ENCODE data around the gene RHOJ. TPM values are rescaled to one million over a fixed set of nuclear protein-coding genes. Genes with fewer than 3 reads are reported as not detected.

Gene RHOJ
- total RNA-seq, 2 donors from 2014 or later = not detected

- no peak overlapping the region for H3K4me3 Mint-ChIP-seq
- no peaks in the 10 kb centered on the region for H3K9me3 Mint-ChIP-seq
- H3K4me1 Mint-ChIP-seq = no peaks in the 10 kb centered on the region
- no peaks in the 10 kb centered on the region for H3K36me3 Mint-ChIP-seq (ENCODE audit: low read depth)
- ATAC-seq (replicated peaks) = no peak
- no peak overlapping the region for H3K27ac Mint-ChIP-seq
- H3K27me3 Mint-ChIP-seq = peaks cover 19% of the 10 kb centered on the region
Measured at GRCh38 chr14:63223596-63223995, 19.4 kb downstream of the RHOJ start.

GRCh38 chr14:63224196-63224595 lies 20.0 kb downstream of the RHOJ start:
- H3K4me1 Mint-ChIP-seq = no peaks in the 10 kb centered on the region
- H3K36me3 Mint-ChIP-seq (ENCODE audit: low read depth) = no peaks in the 10 kb centered on the region
- H3K27me3 Mint-ChIP-seq = peaks cover 19% of the 10 kb centered on the region
- no peak overlapping the region for H3K4me3 Mint-ChIP-seq
- ATAC-seq (replicated peaks) = no peak
- H3K9me3 Mint-ChIP-seq = no peaks in the 10 kb centered on the region
- H3K27ac Mint-ChIP-seq = no peak overlapping the region

- H3K27me3 Mint-ChIP-seq = peaks cover 32% of the 10 kb centered on the region
- no peaks in the 10 kb centered on the region for H3K4me1 Mint-ChIP-seq
- no peak overlapping the region for H3K4me3 Mint-ChIP-seq
- H3K36me3 Mint-ChIP-seq (ENCODE audit: low read depth) = no peaks in the 10 kb centered on the region
- no peak overlapping the region for H3K27ac Mint-ChIP-seq
- no peaks in the 10 kb centered on the region for H3K9me3 Mint-ChIP-seq
- ATAC-seq (replicated peaks) = no peak
Measured at GRCh38 chr14:63228217-63228616, 24.0 kb downstream of the RHOJ start.

- ATAC-seq (replicated peaks) = no peak
- Mint-ChIP-seq H3K27ac (no peak overlapping the region), H3K9me3 (no peaks in the 10 kb centered on the region), H3K27me3 (peaks cover 32% of the 10 kb centered on the region), H3K4me1 (no peaks in the 10 kb centered on the region), H3K36me3 (ENCODE audit: low read depth) (no peaks in the 10 kb centered on the region), H3K4me3 (no peak overlapping the region)
Measured at GRCh38 chr14:63229330-63230059, 25.3 kb downstream of the RHOJ start.

- H3K27ac Mint-ChIP-seq = no peak overlapping the region
- no peaks in the 10 kb centered on the region for H3K4me1 Mint-ChIP-seq
- no peak for ATAC-seq (replicated peaks)
- no peak overlapping the region for H3K4me3 Mint-ChIP-seq
- peaks cover 28% of the 10 kb centered on the region for H3K27me3 Mint-ChIP-seq
- H3K36me3 Mint-ChIP-seq (ENCODE audit: low read depth) = no peaks in the 10 kb centered on the region
- no peaks in the 10 kb centered on the region for H3K9me3 Mint-ChIP-seq
Measured at GRCh38 chr14:63231766-63232165, 27.5 kb downstream of the RHOJ start.

- H3K4me1 Mint-ChIP-seq = no peaks in the 10 kb centered on the region
- no peak for ATAC-seq (replicated peaks)
- H3K27ac Mint-ChIP-seq = no peak overlapping the region
- no peaks in the 10 kb centered on the region for H3K36me3 Mint-ChIP-seq (ENCODE audit: low read depth)
- H3K4me3 Mint-ChIP-seq = no peak overlapping the region
- H3K9me3 Mint-ChIP-seq = no peaks in the 10 kb centered on the region
- peaks cover 29% of the 10 kb centered on the region for H3K27me3 Mint-ChIP-seq
Measured at GRCh38 chr14:63237791-63238190, 33.5 kb downstream of the RHOJ start.

GRCh38 chr14:63240221-63240620 lies 36.0 kb downstream of the RHOJ start:
- H3K4me3 Mint-ChIP-seq = no peak overlapping the region
- no peaks in the 10 kb centered on the region for H3K36me3 Mint-ChIP-seq (ENCODE audit: low read depth)
- H3K27me3 Mint-ChIP-seq = peaks cover 19% of the 10 kb centered on the region
- H3K27ac Mint-ChIP-seq = no peak overlapping the region
- no peaks in the 10 kb centered on the region for H3K9me3 Mint-ChIP-seq
- no peaks in the 10 kb centered on the region for H3K4me1 Mint-ChIP-seq
- ATAC-seq (replicated peaks) = no peak

GRCh38 chr14:63241096-63241495 lies 36.9 kb downstream of the RHOJ start:
- peaks cover 21% of the 10 kb centered on the region for H3K27me3 Mint-ChIP-seq
- no peak overlapping the region for H3K4me3 Mint-ChIP-seq
- H3K27ac Mint-ChIP-seq = no peak overlapping the region
- H3K4me1 Mint-ChIP-seq = no peaks in the 10 kb centered on the region
- ATAC-seq (replicated peaks) = no peak
- H3K36me3 Mint-ChIP-seq (ENCODE audit: low read depth) = no peaks in the 10 kb centered on the region
- H3K9me3 Mint-ChIP-seq = no peaks in the 10 kb centered on the region

- Mint-ChIP-seq H3K27me3 (peaks cover 17% of the 10 kb centered on the region), H3K9me3 (no peaks in the 10 kb centered on the region), H3K36me3 (ENCODE audit: low read depth) (no peaks in the 10 kb centered on the region), H3K4me1 (no peaks in the 10 kb centered on the region), H3K4me3 (no peak overlapping the region), H3K27ac (no peak overlapping the region)
- no peak for ATAC-seq (replicated peaks)
Measured at GRCh38 chr14:63243646-63244045, 39.4 kb downstream of the RHOJ start.

GRCh38 chr14:63245893-63246292 lies 41.6 kb downstream of the RHOJ start:
- H3K27me3 Mint-ChIP-seq = peaks cover 13% of the 10 kb centered on the region
- no peak overlapping the region for H3K27ac Mint-ChIP-seq
- no peaks in the 10 kb centered on the region for H3K4me1 Mint-ChIP-seq

GRCh38 chr14:63248211-63248610 lies 44.0 kb downstream of the RHOJ start:
- H3K4me3 Mint-ChIP-seq = no peak overlapping the region
- peaks cover 13% of the 10 kb centered on the region for H3K27me3 Mint-ChIP-seq
- no peaks in the 10 kb centered on the region for H3K4me1 Mint-ChIP-seq
- no peak overlapping the region for H3K27ac Mint-ChIP-seq
- no peak for ATAC-seq (replicated peaks)
- H3K9me3 Mint-ChIP-seq = no peaks in the 10 kb centered on the region
- no peaks in the 10 kb centered on the region for H3K36me3 Mint-ChIP-seq (ENCODE audit: low read depth)

More at GRCh38 chr14:63245893-63246292, 41.6 kb downstream of the RHOJ start:
- Mint-ChIP-seq H3K36me3 (ENCODE audit: low read depth) (no peaks in the 10 kb centered on the region), H3K9me3 (no peaks in the 10 kb centered on the region), H3K4me3 (no peak overlapping the region)
- ATAC-seq (replicated peaks) = no peak

GRCh38 chr14:63249092-63249491 lies 44.8 kb downstream of the RHOJ start:
- Mint-ChIP-seq H3K4me3 (no peak overlapping the region), H3K4me1 (no peaks in the 10 kb centered on the region), H3K36me3 (ENCODE audit: low read depth) (no peaks in the 10 kb centered on the region), H3K9me3 (no peaks in the 10 kb centered on the region), H3K27me3 (peaks cover 13% of the 10 kb centered on the region), H3K27ac (no peak overlapping the region)
- ATAC-seq (replicated peaks) = no peak

GRCh38 chr14:63257299-63257698 lies 53.1 kb downstream of the RHOJ start:
- H3K4me1 Mint-ChIP-seq = no peaks in the 10 kb centered on the region
- ATAC-seq (replicated peaks) = no peak
- peaks cover 26% of the 10 kb centered on the region for H3K27me3 Mint-ChIP-seq
- no peak overlapping the region for H3K4me3 Mint-ChIP-seq
- no peaks in the 10 kb centered on the region for H3K9me3 Mint-ChIP-seq
- no peak overlapping the region for H3K27ac Mint-ChIP-seq
- H3K36me3 Mint-ChIP-seq (ENCODE audit: low read depth) = no peaks in the 10 kb centered on the region

GRCh38 chr14:63262446-63262845 lies 58.2 kb downstream of the RHOJ start:
- Mint-ChIP-seq H3K36me3 (ENCODE audit: low read depth) (no peaks in the 10 kb centered on the region), H3K9me3 (no peaks in the 10 kb centered on the region), H3K27me3 (peaks cover 24% of the 10 kb centered on the region), H3K4me3 (no peak overlapping the region), H3K27ac (no peak overlapping the region), H3K4me1 (no peaks in the 10 kb centered on the region)
- no peak for ATAC-seq (replicated peaks)

GRCh38 chr14:63266106-63266505 lies 61.9 kb downstream of the RHOJ start:
- H3K4me3 Mint-ChIP-seq = no peak overlapping the region
- no peak overlapping the region for H3K27ac Mint-ChIP-seq
- H3K4me1 Mint-ChIP-seq = no peaks in the 10 kb centered on the region
- H3K9me3 Mint-ChIP-seq = no peaks in the 10 kb centered on the region
- H3K27me3 Mint-ChIP-seq = peaks cover 25% of the 10 kb centered on the region
- no peaks in the 10 kb centered on the region for H3K36me3 Mint-ChIP-seq (ENCODE audit: low read depth)
- ATAC-seq (replicated peaks) = no peak

GRCh38 chr14:63267171-63267570 lies 62.9 kb downstream of the RHOJ start:
- Mint-ChIP-seq H3K27me3 (peaks cover 19% of the 10 kb centered on the region), H3K9me3 (no peaks in the 10 kb centered on the region), H3K4me3 (no peak overlapping the region), H3K36me3 (ENCODE audit: low read depth) (no peaks in the 10 kb centered on the region), H3K27ac (no peak overlapping the region), H3K4me1 (no peaks in the 10 kb centered on the region)
- ATAC-seq (replicated peaks) = no peak

All from activated T-helper 17 cell treated with anti-CD3 and anti-CD28 coated beads, Interleukin-2, amount 50 U/mL, for 72 hours (primary cell).